ENCODE data around the gene F2RL1. TPM values are rescaled to one million over a fixed set of nuclear protein-coding genes. Genes with fewer than 3 reads are reported as not detected.

Gene F2RL1
- total RNA-seq, 2 experiments from 2014 or later = not detected

- no peak overlapping the region for H3K4me2 ChIP-seq (ENCODE audit: low read length)
- no peak overlapping the region for H3K27ac ChIP-seq (ENCODE audit: low read depth, low read length, poor library complexity, severe bottlenecking)
- no peaks in the 10 kb centered on the region for H3K36me3 ChIP-seq (ENCODE audit: insufficient read depth, low read length)
- no peaks in the 10 kb centered on the region for H3K79me2 ChIP-seq (ENCODE audit: insufficient read depth, low read depth, low read length)
- no peak overlapping the region; the same call in 1 of the 2 replicates for H2AFZ ChIP-seq (ENCODE audit: low read length)
- no peaks in the 10 kb centered on the region for H4K20me1 ChIP-seq (ENCODE audit: insufficient read depth, low read length)
- H3K9me3 ChIP-seq (ENCODE audit: low read length) = no peaks in the 10 kb centered on the region
- DNase-seq (ENCODE audit: low spot score) = no peak
- H3K4me3 ChIP-seq (ENCODE audit: low read depth, low read length, poor library complexity, severe bottlenecking) = no peak overlapping the region
- intact Hi-C loops (cut with micrococcal nuclease; ENCODE audit: unreplicated experiment) = no loop called here
- CTCF ChIA-PET (ENCODE audit: unreplicated experiment) = no interaction called here
- TF ChIP-seq CTCF (conservative IDR thresholded peaks at IDR 0.05; ENCODE audit: low read length) = no peak
- no peak for TF ChIP-seq EZH2phosphoT487 (IDR thresholded peaks at IDR 0.05; ENCODE audit: borderline replicate concordance, low read depth, low read length)
- peaks cover 28% of the 10 kb centered on the region for H3K4me1 ChIP-seq (ENCODE audit: insufficient read depth, low read length, poor library complexity, severe bottlenecking)
- H3K9me2 ChIP-seq (ENCODE audit: insufficient read depth, low read length) = no peaks in the 10 kb centered on the region
- POLR2A ChIA-PET = interaction anchor here (0.6 kb wide), 1 partner anchor 10 kb away, joined by 3 read pairs; no protein-coding TSS in a partner anchor
- BruUV-seq (replicated peaks) = no TSS peak
Observed at GRCh38 chr5:76866503-76866902, 47.7 kb downstream of the F2RL1 start.

GRCh38 chr5:76867038-76867437, 48.2 kb downstream of the F2RL1 start:
- BruUV-seq (replicated peaks) = no TSS peak
- POLR2A ChIA-PET = interaction anchor here (0.6 kb wide), 1 partner anchor 11 kb away, joined by 3 read pairs; no protein-coding TSS in a partner anchor
- H3K36me3 ChIP-seq (ENCODE audit: insufficient read depth, low read length) = no peaks in the 10 kb centered on the region
- no peak for DNase-seq (ENCODE audit: low spot score)
- peak overlapping the region; percentile 46; the same call in 1 of the 2 replicates for H2AFZ ChIP-seq (ENCODE audit: low read length)
- H3K9me3 ChIP-seq (ENCODE audit: low read length) = no peaks in the 10 kb centered on the region
- no peaks in the 10 kb centered on the region; the same call in 1 of the 2 replicates for H3K79me2 ChIP-seq (ENCODE audit: insufficient read depth, low read depth, low read length)
- H3K4me3 ChIP-seq (ENCODE audit: low read depth, low read length, poor library complexity, severe bottlenecking) = no peak overlapping the region
- no peak for TF ChIP-seq CTCF (conservative IDR thresholded peaks at IDR 0.05; ENCODE audit: low read length)
- no peak for TF ChIP-seq EZH2phosphoT487 (IDR thresholded peaks at IDR 0.05; ENCODE audit: borderline replicate concordance, low read depth, low read length)
- H3K4me1 ChIP-seq (ENCODE audit: insufficient read depth, low read length, poor library complexity, severe bottlenecking) = peaks cover 33% of the 10 kb centered on the region
- H3K27ac ChIP-seq (ENCODE audit: low read depth, low read length, poor library complexity, severe bottlenecking) = no peak overlapping the region
- H3K9me2 ChIP-seq (ENCODE audit: insufficient read depth, low read length) = no peaks in the 10 kb centered on the region
- no peaks in the 10 kb centered on the region for H4K20me1 ChIP-seq (ENCODE audit: insufficient read depth, low read length)
- intact Hi-C loops (cut with micrococcal nuclease; ENCODE audit: unreplicated experiment) = no loop called here
- CTCF ChIA-PET (ENCODE audit: unreplicated experiment) = interaction anchor here (0.5 kb wide), 1 partner anchor 164 kb away, joined by 3 read pairs; no protein-coding TSS in a partner anchor
- no peak overlapping the region for H3K4me2 ChIP-seq (ENCODE audit: low read length)
